GM10266 (cell line): Measurements from ENCODE around the gene CABLES1.
A peak's percentile ranks its signal among the peaks of the same experiment; 100 is the strongest.
"Not testable (repeated sequence)": the region's sequence is repeated elsewhere in the genome, so short reads cannot be mapped to it uniquely, and the experiment has no call there.

Experiments
- DNase-seq: peaks from one replicate; pipeline ENCODE4 v3.0.0; 2012; ENCODE audit errors: extremely low spot score
- CTCF ChIP-seq: IDR thresholded peaks from 2 replicates; pipeline ENCODE4 v1.5.1; 2012; ENCODE audit warnings: mild to moderate bottlenecking, low read depth; ENCODE audit not compliant: control insufficient read depth, insufficient read depth; ENCODE audit errors: missing control alignments

CABLES1 gene

GRCh38 chr18:23266717-23267446 is 131.6 kb downstream of the CABLES1 start:
- DNase-seq: peak; percentile 52
- TF ChIP-seq CTCF: no peak

GRCh38 chr18:23267447-23267776 is 132.1 kb downstream of the CABLES1 start:
- no peak for TF ChIP-seq CTCF
- no peak for DNase-seq

- no peak for DNase-seq
- no peak for TF ChIP-seq CTCF
These were observed 133.4 kb downstream of the CABLES1 start for GRCh38 chr18:23268641-23269040.

- DNase-seq: not testable (repeated sequence)
These were observed 133.8 kb downstream of the CABLES1 start for GRCh38 chr18:23269068-23269467.

GRCh38 chr18:23269928-23270327 is 134.6 kb downstream of the CABLES1 start:
- no peak for DNase-seq
- TF ChIP-seq CTCF: no peak

GRCh38 chr18:23270986-23271680 is 135.8 kb downstream of the CABLES1 start:
- no peak for TF ChIP-seq CTCF
- no peak for DNase-seq

- no peak for TF ChIP-seq CTCF
- no peak for DNase-seq
These were observed 137.4 kb downstream of the CABLES1 start for GRCh38 chr18:23272498-23273232.
